ENCODE data around the gene TP53RK. TPM values are rescaled to one million over a fixed set of nuclear protein-coding genes. Genes with fewer than 3 reads are reported as not detected.

Gene TP53RK
- total and polyA plus RNA-seq, 7 donors: 8.4 to 24.4 (median 10.2) TPM

DNA sequence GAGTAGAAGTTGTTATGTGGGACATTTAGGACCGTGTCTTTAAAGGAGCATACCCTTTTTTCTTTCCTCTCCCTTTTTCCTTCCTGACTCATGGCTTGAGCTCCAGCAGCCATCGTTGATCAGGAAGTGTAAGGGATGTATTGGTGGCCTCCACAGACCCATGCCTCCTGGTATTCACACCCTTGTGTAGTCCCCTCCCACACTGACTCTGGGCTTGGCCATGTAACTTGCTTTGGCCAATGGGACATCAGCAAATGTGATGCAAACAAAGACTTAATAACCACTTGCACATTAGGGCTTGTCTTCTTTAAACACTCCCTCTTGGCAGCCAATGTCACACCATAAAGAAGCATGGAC is 19.0 kb downstream of the TP53RK start:
- no peak overlapping the region for H3K4me3 ChIP-seq
- peaks cover 0 to 3% (median 0%) of the 10 kb centered on the region in 4 donors for H3K36me3 ChIP-seq
- 80 to 85% methylated on average over 2 of the region's 2 CpGs for WGBS, 2 donors
- no peak for DNase-seq
- no peaks in the 10 kb centered on the region for H3K27me3 ChIP-seq
- H3K27ac ChIP-seq: no peak overlapping the region
- no peak for TF ChIP-seq POLR2A (IDR thresholded peaks at IDR 0.05)
- TF ChIP-seq EP300 (IDR thresholded peaks at IDR 0.05): no peak
- TF ChIP-seq CTCF (IDR thresholded peaks at IDR 0.05): no peak
- TF ChIP-seq POLR2AphosphoS5 (IDR thresholded peaks at IDR 0.05): no peak
- H3K9me3 ChIP-seq: peaks cover 0 to 4% (median under 1%) of the 10 kb centered on the region in 4 donors
- intact Hi-C loops (cut with DNase I): no loop called here
- H3K4me1 ChIP-seq: no peaks in the 10 kb centered on the region

DNA sequence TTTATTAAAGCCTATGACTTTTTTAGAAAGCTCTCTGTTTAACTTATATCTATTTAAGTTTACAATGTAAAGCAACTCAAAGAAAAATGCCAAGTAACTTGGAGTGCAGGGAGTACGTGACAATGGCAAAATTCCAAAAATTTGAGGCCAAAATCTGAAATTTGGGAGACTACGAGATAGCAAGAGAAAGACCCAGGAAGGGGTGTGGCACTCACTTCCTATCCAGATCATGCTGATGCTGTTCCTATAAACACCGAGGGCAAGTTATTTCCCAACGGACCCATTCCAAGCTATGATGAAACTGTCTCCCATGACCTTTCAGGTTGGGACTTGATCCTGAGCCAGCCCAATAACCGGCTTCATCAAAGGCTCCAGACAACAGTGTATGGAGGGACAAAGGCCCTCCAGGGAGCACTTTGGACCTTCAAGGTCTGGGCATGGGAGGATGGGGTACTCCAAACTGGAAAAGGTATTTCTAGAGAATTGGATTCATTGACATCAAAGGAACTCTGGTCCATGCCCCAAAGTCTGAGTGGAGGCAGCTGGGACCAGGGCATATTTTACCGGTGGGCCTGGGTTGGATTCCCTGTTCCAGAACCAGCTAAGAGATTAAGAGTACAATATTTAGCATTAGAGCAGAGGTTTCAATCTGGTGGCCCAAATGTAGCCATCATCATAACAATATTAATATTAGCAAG is 22.3 kb downstream of the TP53RK start:
- intact Hi-C loops (cut with DNase I): no loop called here
- no peak overlapping the region for H3K4me3 ChIP-seq
- no peak overlapping the region for H3K27ac ChIP-seq
- H3K4me1 ChIP-seq: no peaks in the 10 kb centered on the region
- 58 to 86% methylated on average over 6 of the region's 6 CpGs for WGBS, 2 donors
- peaks cover 0 to 4% (median under 1%) of the 10 kb centered on the region in 4 donors for H3K9me3 ChIP-seq
- H3K27me3 ChIP-seq: no peaks in the 10 kb centered on the region
- H3K36me3 ChIP-seq: peaks cover 0 to 3% (median 0%) of the 10 kb centered on the region in 4 donors
- TF ChIP-seq EP300 (IDR thresholded peaks at IDR 0.05) (no peak), CTCF (IDR thresholded peaks at IDR 0.05) (no peak), POLR2A (IDR thresholded peaks at IDR 0.05) (no peak), POLR2AphosphoS5 (IDR thresholded peaks at IDR 0.05) (no peak)
- no peak for DNase-seq

DNA sequence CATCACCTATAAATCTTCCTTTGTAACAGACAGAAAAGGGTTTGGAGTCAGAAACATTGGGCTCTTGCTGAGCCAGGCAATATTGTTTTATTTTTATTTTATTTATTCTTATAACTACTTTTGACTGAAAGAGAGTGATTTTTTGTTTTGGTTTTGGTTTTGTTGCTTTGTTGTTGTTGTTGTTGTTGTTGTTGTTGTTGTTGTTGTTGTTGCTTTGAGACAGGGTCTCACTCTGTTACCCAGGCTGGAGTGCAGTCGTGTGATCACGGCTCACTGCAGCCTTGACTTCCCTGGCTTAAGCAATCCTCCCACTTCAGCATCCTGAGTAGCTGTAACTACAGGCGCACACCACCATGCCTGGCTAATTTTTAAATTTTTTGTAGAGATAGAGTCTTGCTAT is 22.9 kb downstream of the TP53RK start:
- no peaks in the 10 kb centered on the region for H3K27me3 ChIP-seq
- no peak overlapping the region for H3K27ac ChIP-seq
- no peak overlapping the region for H3K4me3 ChIP-seq
- DNase-seq: no peak
- H3K36me3 ChIP-seq: peaks cover 0 to 3% (median 0%) of the 10 kb centered on the region in 4 donors
- no peaks in the 10 kb centered on the region for H3K4me1 ChIP-seq
- intact Hi-C loops (cut with DNase I): no loop called here
- TF ChIP-seq POLR2A (IDR thresholded peaks at IDR 0.05): no peak
- TF ChIP-seq POLR2AphosphoS5 (IDR thresholded peaks at IDR 0.05): no peak
- no peak for TF ChIP-seq EP300 (IDR thresholded peaks at IDR 0.05)
- no peak for TF ChIP-seq CTCF (IDR thresholded peaks at IDR 0.05)
- peaks cover 0 to 4% (median under 1%) of the 10 kb centered on the region in 4 donors for H3K9me3 ChIP-seq
- 92 to 99% methylated on average over 3 of the region's 3 CpGs for WGBS, 2 donors

- 32 to 77% methylated on average over 3 of the region's 3 CpGs for WGBS, 2 donors
- intact Hi-C loops (cut with DNase I): no loop called here
- Histone ChIP-seq H3K27ac (no peak overlapping the region), H3K4me1 (no peaks in the 10 kb centered on the region), H3K9me3 (no peaks in the 10 kb centered on the region), H3K27me3 (no peaks in the 10 kb centered on the region), H3K36me3 (peaks cover 0 to 3% (median 0%) of the 10 kb centered on the region in 4 donors), H3K4me3 (no peak overlapping the region)
- TF ChIP-seq POLR2AphosphoS5 (IDR thresholded peaks at IDR 0.05) (no peak), POLR2A (IDR thresholded peaks at IDR 0.05) (no peak), EP300 (IDR thresholded peaks at IDR 0.05) (no peak), CTCF (IDR thresholded peaks at IDR 0.05) (no peak)
- no peak for DNase-seq
These were observed 23.6 kb downstream of the TP53RK start for GRCh38 chr20:46665602-46666001.

GRCh38 chr20:46663531-46663930 is 25.7 kb downstream of the TP53RK start:
- TF ChIP-seq EP300 (IDR thresholded peaks at IDR 0.05): no peak
- TF ChIP-seq POLR2A (IDR thresholded peaks at IDR 0.05): no peak
- TF ChIP-seq CTCF (IDR thresholded peaks at IDR 0.05): no peak
- TF ChIP-seq POLR2AphosphoS5 (IDR thresholded peaks at IDR 0.05): no peak
- Histone ChIP-seq H3K27me3 (no peaks in the 10 kb centered on the region), H3K9me3 (no peaks in the 10 kb centered on the region), H3K4me1 (no peaks in the 10 kb centered on the region), H3K4me3 (no peak overlapping the region), H3K36me3 (no peaks in the 10 kb centered on the region), H3K27ac (no peak overlapping the region)
- intact Hi-C loops (cut with DNase I): no loop called here
- WGBS, 2 donors: 92 to 95% methylated on average over 3 of the region's 3 CpGs
- DNase-seq: no peak
